A549 (cell line): ENCODE data around the gene ZEB1.

Source experiments
- CEBPB ChIP-seq, 2 experiments: fragments of >200 bp in 1 of 2; sonication (Bioruptor Twin) in 1 of 2; formaldehyde crosslinking in 1 of 2; IDR thresholded peaks; 2 replicates each; pipeline ENCODE4 v1.6.1; 2012 to 2016
- CTCF ChIP-seq: fragments of >200 bp; sonication (Bioruptor Twin); formaldehyde crosslinking; IDR thresholded peaks from 3 replicates; pipeline ENCODE4 v1.5.1; 2016
- ELK1 ChIP-seq: fragments of 150-350 bp; IDR thresholded peaks from 2 replicates; pipeline ENCODE4 v1.6.1; 2014; ENCODE audit warnings: low read depth, mild to moderate bottlenecking, low read length
- POLR2A ChIP-seq: IDR thresholded peaks from 2 replicates; pipeline ENCODE4 v1.6.1; 2012; ENCODE audit warnings: mild to moderate bottlenecking, low read length
- SMC3 ChIP-seq: fragments of >200 bp; sonication (Bioruptor Twin); formaldehyde crosslinking; IDR thresholded peaks from 3 replicates; pipeline ENCODE4 v1.6.1; 2018; ENCODE audit warnings: inconsistent platforms

- no peak for TF ChIP-seq CEBPB (IDR thresholded peaks at IDR 0.05)
- no peak for TF ChIP-seq SMC3
- TF ChIP-seq POLR2A = no peak
- no peak for TF ChIP-seq CTCF
- TF ChIP-seq ELK1 = no peak
Observed at GRCh38 chr10:31431021-31431420, 112.0 kb downstream of the ZEB1 start.
